Endothelial cell of umbilical vein (primary cell): ENCODE measurements around the gene MRGPRD. TPM values are rescaled to one million over a fixed set of nuclear protein-coding genes. Genes with fewer than 3 reads are reported as not detected.

Experiments
- BruUV-seq: library from RNA; stranded (reverse); fragments of 400-500 nt; replicated peaks from 2 replicates; lab custom pipeline; 2021; lab: Mats Ljungman, UMichigan
- CTCF ChIA-PET: fragments of 300-600, 350-600 bp; sonication (Branson Sonifier 250); formaldehyde crosslinking; loops from one replicate; lab custom pipeline; 2021; ENCODE audit warnings: antibody characterized with exemption, inconsistent platforms; lab: Charles Lee
- POLR2A ChIA-PET: fragments of 300-600, 350-600 bp; sonication (Branson Sonifier 250); formaldehyde crosslinking; loops from one replicate; lab custom pipeline; 2021; ENCODE audit warnings: antibody characterized with exemption, inconsistent platforms; lab: Charles Lee
- DNase-seq: peaks from one replicate; pipeline ENCODE4 v3.0.0-alpha.2; 2011; ENCODE audit warnings: low read depth, low spot score
- FAIRE-seq: peaks from 2 replicates; lab custom pipeline; 2011; peaks lifted over from hg19 to GRCh38; lab: Jason Lieb, UNC
- H2AFZ ChIP-seq: 2 replicates; pipeline ENCODE4 v1.6.0; 2012; ENCODE audit warnings: low read depth, low read length, control low read depth, inconsistent platforms
- H3K27ac ChIP-seq: 2 replicates; pipeline ENCODE4 v1.5.1; 2011; ENCODE audit warnings: low read depth, mild to moderate bottlenecking, control low read depth, low read length, moderate library complexity; ENCODE audit not compliant: insufficient read depth
- H3K27me3 ChIP-seq, 2 experiments: 2 replicates each; pipeline versions ENCODE4 v1.6.0 to v1.6.1; 2011; ENCODE audit warnings: low read length in 2 of 2, mixed read lengths in 1 of 2; ENCODE audit not compliant: control insufficient read depth in 2 of 2, insufficient read depth in 2 of 2
- H3K36me3 ChIP-seq, 2 experiments: 2 replicates in 1 of 2; 3 replicates in 1 of 2; pipeline ENCODE4 v1.5.1; 2011; ENCODE audit warnings: low read length in 2 of 2, mild to moderate bottlenecking in 1 of 2, moderate library complexity in 1 of 2; ENCODE audit not compliant: control insufficient read depth in 2 of 2, insufficient read depth in 2 of 2; ENCODE audit errors: extremely low read depth in 1 of 2
- H3K4me1 ChIP-seq: 3 replicates; pipeline ENCODE4 v1.5.1; 2011; ENCODE audit warnings: mild to moderate bottlenecking, low read length; ENCODE audit not compliant: control insufficient read depth, insufficient read depth; ENCODE audit errors: extremely low read depth
- H3K4me2 ChIP-seq: 2 replicates; pipeline ENCODE4 v1.6.1; 2011; ENCODE audit warnings: low read length, control low read depth, mixed read lengths; ENCODE audit not compliant: insufficient read depth
- H3K4me3 ChIP-seq, 3 experiments: fragments of 200-600 bp in 1 of 3; sonication (generic), shearing (Covaris generic) in 1 of 3; replicated peaks in 1 of 3; 2 replicates each; pipeline ENCODE4 v1.5.1; 2011 to 2016; ENCODE audit warnings: control low read depth in 3 of 3, low read length in 3 of 3, mild to moderate bottlenecking in 2 of 3, inconsistent platforms in 1 of 3, low read depth in 1 of 3, moderate library complexity in 1 of 3; ENCODE audit not compliant: insufficient read depth in 1 of 3
- H3K79me2 ChIP-seq: 2 replicates; pipeline ENCODE4 v1.6.0; 2012; ENCODE audit warnings: low read length, inconsistent platforms; ENCODE audit not compliant: control insufficient read depth, insufficient read depth
- H3K9ac ChIP-seq: replicated peaks from 2 replicates; pipeline ENCODE3; 2011; ENCODE audit warnings: low read length, control low read depth; ENCODE audit not compliant: insufficient read depth; ENCODE audit errors: extremely low read depth
- H3K9me1 ChIP-seq: replicated peaks from 3 replicates; pipeline ENCODE4 v1.6.0; 2011; ENCODE audit warnings: mild to moderate bottlenecking, low read length; ENCODE audit not compliant: control insufficient read depth, insufficient read depth; ENCODE audit errors: extremely low read depth
- H3K9me3 ChIP-seq: replicated peaks from 2 replicates; pipeline ENCODE4 v1.5.1; 2012; ENCODE audit warnings: low read length, inconsistent platforms; ENCODE audit not compliant: control insufficient read depth, insufficient read depth
- H4K20me1 ChIP-seq: replicated peaks from 2 replicates; pipeline ENCODE3; 2011; ENCODE audit warnings: mild to moderate bottlenecking, low read length; ENCODE audit not compliant: control insufficient read depth, insufficient read depth; ENCODE audit errors: extremely low read depth
- CTCF ChIP-seq, 2 donors: IDR thresholded peaks; 1 replicate in 1 of 2; 2 replicates in 1 of 2; pipeline ENCODE4 v1.5.1; 2011; ENCODE audit warnings: low read length in 2 of 2, mild to moderate bottlenecking in 2 of 2, moderate library complexity in 2 of 2, control low read depth in 1 of 2, inconsistent platforms in 1 of 2, low read depth in 1 of 2; ENCODE audit not compliant: insufficient read depth in 1 of 2; ENCODE audit errors: extremely low read depth in 1 of 2
- GATA2 ChIP-seq: IDR thresholded peaks from 2 replicates; pipeline ENCODE4 v1.7.0; 2011; ENCODE audit warnings: low read depth, mild to moderate bottlenecking, moderate library complexity, mixed read lengths, low read length; ENCODE audit not compliant: insufficient read length, insufficient read depth
- MAX ChIP-seq: IDR thresholded peaks from 2 replicates; pipeline ENCODE4 v1.6.1; 2011; ENCODE audit not compliant: insufficient read depth, insufficient read length
- dilution Hi-C: fragments of 300-500 bp; cut with MboI; formaldehyde crosslinking; loops from one replicate; pipeline ENCODE4 v1.15.0; 2019; ENCODE audit warnings: low sequenced_read_pairs; ENCODE audit not compliant: extremely low pct_ligation_motif_present
- intact Hi-C: fragments of 100-400 bp; cut with micrococcal nuclease; formaldehyde crosslinking; loops from one replicate; pipeline ENCODE4 v1.10.0; 2022
- polyA plus RNA-seq, 4 experiments: library from polyadenylated mRNA; depleted of rRNA in 3 of 4; stranded (reverse) in 3 of 4; unstranded in 1 of 4; fragments of >200 nt; gene quantifications; 2 replicates each; pipeline versions ENCODE4 v1.2.1 to v1.2.3, GENCODE V29; 2011 to 2012; ENCODE audit warnings: missing spikeins in 1 of 4
- total RNA-seq: library from RNA; stranded (reverse); gene quantifications from 2 replicates; pipeline ENCODE4 v1.2.3, GENCODE V29; 2021

The MRGPRD gene
- total and polyA plus RNA-seq, 2 donors (not counting 3 experiments of a cell fraction or from before 2014, with no cell fraction given): not detected

GRCh38 chr11:68956142-68956541, 24.6 kb downstream of the MRGPRD start:
- CTCF ChIA-PET: interaction anchor here (1.0 kb wide), 2 partner anchors 10 to 104 kb away, joined by 3 to 4 read pairs; no protein-coding TSS in a partner anchor

More at GRCh38 chr11:68956142-68956541, 24.6 kb downstream of the MRGPRD start:
- POLR2A ChIA-PET: interaction anchor here (0.6 kb wide), 1 partner anchor 80 kb away, joined by 3 read pairs; no protein-coding TSS in a partner anchor
- Histone ChIP-seq H3K27ac (no peak overlapping the region), H3K36me3 (no peaks in the 10 kb centered on the region), H4K20me1 (no peaks in the 10 kb centered on the region), H3K4me3 (no peak overlapping the region), H3K9ac (no peak overlapping the region), H3K9me3 (no peaks in the 10 kb centered on the region), H3K9me1 (no peaks in the 10 kb centered on the region), H2AFZ (no peak overlapping the region), H3K4me2 (no peak overlapping the region), H3K4me1 (peaks cover 8% of the 10 kb centered on the region), H3K27me3 (no peaks in the 10 kb centered on the region), H3K79me2 (no peaks in the 10 kb centered on the region)
- TF ChIP-seq MAX (no peak), GATA2 (no peak), CTCF (IDR thresholded peaks at IDR 0.05; ENCODE audit: extremely low read depth in 1 of 2, insufficient read depth in 1 of 2, low read depth in 1 of 2, low read length in 2 of 2) (peak; percentile 14 to 30)
- FAIRE-seq (no peak), DNase-seq (no peak)
- intact Hi-C loops (loop anchor here (5.0 kb wide), 1 partner anchor 131 kb away; no protein-coding TSS in a partner anchor), dilution Hi-C loops (no loop called here)
- BruUV-seq: no TSS peak
